ENCODE measurements around the gene SERTAD4.

The SERTAD4 gene

DNA sequence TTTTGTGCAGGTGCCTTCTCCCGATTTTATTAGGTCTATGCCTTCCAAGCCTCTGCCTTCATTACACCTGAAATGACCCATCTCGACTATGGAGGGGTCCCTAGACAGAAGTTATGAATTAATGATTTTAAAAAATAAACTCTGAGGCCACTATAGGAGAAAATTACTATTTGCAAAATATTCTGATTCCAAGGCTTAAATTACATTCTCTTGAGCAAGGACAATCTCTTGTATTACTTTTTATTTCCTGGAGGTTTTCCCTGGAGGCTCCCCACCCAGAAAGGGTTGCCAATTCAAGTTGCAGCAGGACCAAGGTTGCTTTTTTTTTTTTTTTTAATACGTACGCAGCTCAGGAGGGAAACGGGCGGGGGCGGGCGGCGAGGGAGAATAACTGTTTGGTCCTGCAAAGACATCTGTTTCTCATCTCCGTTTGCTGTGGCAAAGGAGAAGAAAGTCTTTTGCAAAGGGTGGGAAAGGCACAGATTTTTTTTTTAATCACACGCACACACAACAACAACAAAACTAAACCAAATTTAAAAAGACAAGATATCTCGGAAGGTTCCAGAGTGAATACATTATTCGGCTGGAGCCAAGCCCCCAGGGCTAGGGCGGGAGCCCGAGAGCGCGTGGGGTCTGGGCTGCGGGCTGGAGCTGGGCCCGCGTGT lies 618 bp upstream of the SERTAD4 start:
- peaks cover 0 to 14% (median 0%) of the 10 kb centered on the region in 5 donors for H3K27me3 ChIP-seq (ENCODE audit: control insufficient read depth in 5 of 5, insufficient read depth in 4 of 5, low read length in 5 of 5)
- H3K4me3 ChIP-seq (ENCODE audit: low read depth in 1 of 5, low read length in 5 of 5) = peak overlapping the region in 4 of 5 donors; percentile 28 to 71 (median 48)
- no peaks in the 10 kb centered on the region for H3K36me3 ChIP-seq (ENCODE audit: control insufficient read depth in 5 of 5, insufficient read depth in 5 of 5, low read length in 5 of 5)
- no peaks in the 10 kb centered on the region for H3K9me3 ChIP-seq (ENCODE audit: control insufficient read depth in 5 of 5, low read length in 5 of 5)
- peaks cover 4 to 29% (median 28%) of the 10 kb centered on the region in 5 donors for H3K4me1 ChIP-seq (ENCODE audit: control insufficient read depth in 5 of 5, insufficient read depth in 5 of 5, low read length in 5 of 5)
- H3K27ac ChIP-seq (ENCODE audit: low read depth, low read length) = no peak overlapping the region
- H3K9ac ChIP-seq (ENCODE audit: low read length in 5 of 5) = no peak overlapping the region

- Histone ChIP-seq H3K27ac (ENCODE audit: low read depth, low read length) (peak overlapping the region; percentile 70), H3K36me3 (ENCODE audit: control insufficient read depth in 5 of 5, insufficient read depth in 5 of 5, low read length in 5 of 5) (no peaks in the 10 kb centered on the region), H3K9me3 (ENCODE audit: control insufficient read depth in 5 of 5, low read length in 5 of 5) (no peaks in the 10 kb centered on the region), H3K27me3 (ENCODE audit: control insufficient read depth in 5 of 5, insufficient read depth in 4 of 5, low read length in 5 of 5) (peaks cover 0 to 14% (median 0%) of the 10 kb centered on the region in 5 donors), H3K4me3 (ENCODE audit: low read depth in 1 of 5, low read length in 5 of 5) (peak overlapping the region in 4 of 5 donors; percentile 61 to 75 (median 73)), H3K4me1 (ENCODE audit: control insufficient read depth in 5 of 5, insufficient read depth in 5 of 5, low read length in 5 of 5) (peaks cover 4 to 41% (median 40%) of the 10 kb centered on the region in 5 donors), H3K9ac (ENCODE audit: low read length in 5 of 5) (peak overlapping the region in 3 of 5 donors; percentile 50 to 62 (median 52))
These were observed 559 bp downstream of the SERTAD4 start for GRCh38 chr1:210233216-210233494.

DNA sequence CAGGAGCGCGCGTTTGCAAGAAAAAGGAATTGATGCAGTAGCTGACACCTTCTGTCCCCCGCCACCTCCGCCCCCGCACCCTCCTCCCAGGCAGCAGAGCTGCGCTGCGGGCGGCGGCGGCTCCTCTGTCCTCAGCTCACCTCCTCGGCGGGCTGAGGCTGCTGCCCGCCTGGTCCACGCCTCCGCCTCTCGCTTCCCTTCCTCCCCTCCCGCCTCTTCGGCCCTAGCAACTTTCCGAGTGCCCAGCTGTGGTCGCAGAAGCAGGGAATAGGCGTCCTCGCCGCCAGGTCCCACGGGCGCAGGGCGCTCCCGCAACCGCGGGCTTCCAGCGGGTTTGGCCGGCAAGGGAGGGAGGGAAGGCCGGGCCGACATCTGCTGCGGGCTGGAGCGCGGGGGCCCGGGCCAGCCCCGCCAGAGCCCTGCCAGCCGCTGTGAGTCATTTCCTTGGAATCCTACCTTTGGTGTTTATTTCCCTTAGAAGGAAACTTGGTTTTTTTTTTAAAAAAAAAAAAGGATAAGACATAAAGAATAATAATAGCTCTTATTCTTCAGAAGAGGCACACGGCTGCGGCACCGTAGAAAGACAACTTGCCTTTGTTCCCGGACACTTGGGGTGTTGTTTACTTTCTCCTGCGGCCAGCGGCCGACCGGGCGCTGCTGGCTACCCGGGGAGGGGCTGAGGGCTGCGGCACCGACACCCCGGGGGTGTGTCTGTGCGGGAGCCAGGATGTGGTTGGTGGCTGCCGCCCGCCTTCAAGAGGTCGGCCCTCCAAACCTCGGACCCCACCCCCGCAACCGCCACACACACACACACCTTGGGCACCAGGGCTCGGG lies 1.1 kb downstream of the SERTAD4 start:
- peaks cover 0 to 14% (median 0%) of the 10 kb centered on the region in 5 donors for H3K27me3 ChIP-seq (ENCODE audit: control insufficient read depth in 5 of 5, insufficient read depth in 4 of 5, low read length in 5 of 5)
- peak overlapping the region in 3 of 5 donors; percentile 50 to 62 (median 52) for H3K9ac ChIP-seq (ENCODE audit: low read length in 5 of 5)
- H3K36me3 ChIP-seq (ENCODE audit: control insufficient read depth in 5 of 5, insufficient read depth in 5 of 5, low read length in 5 of 5) = no peaks in the 10 kb centered on the region
- H3K9me3 ChIP-seq (ENCODE audit: control insufficient read depth in 5 of 5, low read length in 5 of 5) = no peaks in the 10 kb centered on the region
- H3K4me1 ChIP-seq (ENCODE audit: control insufficient read depth in 5 of 5, insufficient read depth in 5 of 5, low read length in 5 of 5) = peaks cover 4 to 45% (median 43%) of the 10 kb centered on the region in 5 donors
- peak overlapping the region; percentile 70 for H3K27ac ChIP-seq (ENCODE audit: low read depth, low read length)
- H3K4me3 ChIP-seq (ENCODE audit: low read depth in 1 of 5, low read length in 5 of 5) = peak overlapping the region in 4 of 5 donors; percentile 61 to 75 (median 73)

GRCh38 chr1:210234329-210234757 lies 1.7 kb downstream of the SERTAD4 start:
- peaks cover 0 to 14% (median 0%) of the 10 kb centered on the region in 5 donors for H3K27me3 ChIP-seq (ENCODE audit: control insufficient read depth in 5 of 5, insufficient read depth in 4 of 5, low read length in 5 of 5)
- peak overlapping the region; percentile 54 for H3K27ac ChIP-seq (ENCODE audit: low read depth, low read length)
- H3K4me3 ChIP-seq (ENCODE audit: low read depth in 1 of 5, low read length in 5 of 5) = peak overlapping the region in 3 of 5 donors; percentile 71 to 75 (median 75)
- no peaks in the 10 kb centered on the region for H3K9me3 ChIP-seq (ENCODE audit: control insufficient read depth in 5 of 5, low read length in 5 of 5)
- H3K9ac ChIP-seq (ENCODE audit: low read length in 5 of 5) = peak overlapping the region in 1 of 5 donors; percentile 49
- H3K36me3 ChIP-seq (ENCODE audit: control insufficient read depth in 5 of 5, insufficient read depth in 5 of 5, low read length in 5 of 5) = no peaks in the 10 kb centered on the region
- H3K4me1 ChIP-seq (ENCODE audit: control insufficient read depth in 5 of 5, insufficient read depth in 5 of 5, low read length in 5 of 5) = peaks cover 4 to 49% (median 46%) of the 10 kb centered on the region in 5 donors

DNA sequence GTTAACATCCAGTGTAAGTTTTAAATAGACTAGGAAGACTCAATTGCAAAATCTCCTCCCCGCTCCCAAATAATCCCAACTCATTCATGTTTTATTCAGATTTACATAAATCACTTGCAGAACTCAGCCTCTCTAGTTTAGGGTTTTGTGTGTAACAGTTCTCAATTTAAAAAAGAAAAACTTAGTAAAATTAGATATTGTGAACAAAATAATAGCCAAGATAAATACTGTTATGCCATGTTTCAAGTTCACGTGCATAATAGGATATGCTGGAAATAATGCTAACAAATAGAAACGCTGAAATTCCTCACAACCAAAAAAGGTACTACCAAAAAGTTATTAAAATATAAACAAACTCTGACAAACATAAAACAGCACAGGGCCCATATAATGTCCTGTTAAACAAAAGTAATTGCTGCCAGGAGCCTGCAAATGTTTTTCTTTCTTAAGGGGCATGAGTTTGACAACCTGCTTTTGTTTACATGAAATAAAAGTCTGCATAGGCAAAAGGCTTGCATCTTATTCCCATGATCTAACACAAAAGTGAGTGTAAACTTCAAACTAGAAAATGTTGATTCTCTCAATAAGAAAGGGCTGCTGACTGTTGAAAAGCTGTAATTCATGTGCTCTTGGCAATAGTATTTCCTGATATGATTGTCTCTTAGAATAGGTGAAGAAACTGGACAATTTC lies 2.9 kb downstream of the SERTAD4 start:
- Histone ChIP-seq H3K27ac (ENCODE audit: low read depth, low read length) (peak overlapping the region; percentile 85), H3K4me1 (ENCODE audit: control insufficient read depth in 5 of 5, insufficient read depth in 5 of 5, low read length in 5 of 5) (peaks cover 4 to 56% (median 52%) of the 10 kb centered on the region in 5 donors), H3K36me3 (ENCODE audit: control insufficient read depth in 5 of 5, insufficient read depth in 5 of 5, low read length in 5 of 5) (peaks cover 0 to 3% (median 0%) of the 10 kb centered on the region in 5 donors), H3K9ac (ENCODE audit: low read length in 5 of 5) (no peak overlapping the region), H3K27me3 (ENCODE audit: control insufficient read depth in 5 of 5, insufficient read depth in 4 of 5, low read length in 5 of 5) (peaks cover 0 to 14% (median 0%) of the 10 kb centered on the region in 5 donors), H3K9me3 (ENCODE audit: control insufficient read depth in 5 of 5, low read length in 5 of 5) (no peaks in the 10 kb centered on the region), H3K4me3 (ENCODE audit: low read depth in 1 of 5, low read length in 5 of 5) (no peak overlapping the region)

- H3K27ac ChIP-seq (ENCODE audit: low read depth, low read length) = peak overlapping the region; percentile 85
- H3K27me3 ChIP-seq (ENCODE audit: control insufficient read depth in 5 of 5, insufficient read depth in 4 of 5, low read length in 5 of 5) = peaks cover 0 to 8% (median 0%) of the 10 kb centered on the region in 5 donors
- peaks cover 4 to 56% (median 52%) of the 10 kb centered on the region in 5 donors for H3K4me1 ChIP-seq (ENCODE audit: control insufficient read depth in 5 of 5, insufficient read depth in 5 of 5, low read length in 5 of 5)
- H3K36me3 ChIP-seq (ENCODE audit: control insufficient read depth in 5 of 5, insufficient read depth in 5 of 5, low read length in 5 of 5) = peaks cover 0 to 3% (median 0%) of the 10 kb centered on the region in 5 donors
- H3K4me3 ChIP-seq (ENCODE audit: low read depth in 1 of 5, low read length in 5 of 5) = no peak overlapping the region
- no peaks in the 10 kb centered on the region for H3K9me3 ChIP-seq (ENCODE audit: control insufficient read depth in 5 of 5, low read length in 5 of 5)
- H3K9ac ChIP-seq (ENCODE audit: low read length in 5 of 5) = no peak overlapping the region
These were observed 3.8 kb downstream of the SERTAD4 start for GRCh38 chr1:210236386-210236839.

DNA sequence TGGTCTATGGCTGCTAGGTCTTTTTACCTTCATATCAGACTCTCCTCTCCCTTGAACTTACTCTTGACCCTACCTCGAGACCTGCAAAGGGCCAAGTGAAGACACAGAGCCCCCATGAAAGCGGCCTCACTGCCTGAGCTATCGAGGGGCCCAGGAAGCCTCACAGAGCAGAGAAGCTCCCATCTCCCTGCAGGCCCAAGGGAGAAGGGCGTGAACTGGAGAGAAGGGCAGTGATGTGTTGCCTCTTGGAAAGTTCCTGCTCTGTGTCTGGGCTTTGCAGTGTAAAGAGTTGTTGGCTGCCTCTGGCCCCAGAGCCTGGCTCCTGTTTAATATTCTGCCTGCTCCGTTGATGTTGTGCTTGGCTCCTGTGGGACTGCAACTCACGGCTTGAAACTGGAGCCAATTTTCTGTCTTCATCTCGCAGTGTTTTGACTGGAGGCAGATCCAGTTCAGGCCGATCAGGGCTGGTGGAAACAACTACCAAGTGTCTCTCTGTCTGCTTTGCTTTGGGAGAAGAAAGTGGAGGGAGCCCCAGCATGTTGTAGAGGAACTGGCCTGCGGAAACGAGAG lies 4.3 kb downstream of the SERTAD4 start:
- no peaks in the 10 kb centered on the region for H3K9me3 ChIP-seq (ENCODE audit: control insufficient read depth in 5 of 5, low read length in 5 of 5)
- H3K4me3 ChIP-seq (ENCODE audit: low read depth in 1 of 5, low read length in 5 of 5) = peak overlapping the region in 2 of 5 donors; percentile 9 to 59
- H3K27ac ChIP-seq (ENCODE audit: low read depth, low read length) = peak overlapping the region; percentile 85
- peaks cover 0 to 4% (median 0%) of the 10 kb centered on the region in 5 donors for H3K36me3 ChIP-seq (ENCODE audit: control insufficient read depth in 5 of 5, insufficient read depth in 5 of 5, low read length in 5 of 5)
- H3K9ac ChIP-seq (ENCODE audit: low read length in 5 of 5) = peak overlapping the region in 1 of 5 donors; percentile 39
- peaks cover 0 to 6% (median 0%) of the 10 kb centered on the region in 5 donors for H3K27me3 ChIP-seq (ENCODE audit: control insufficient read depth in 5 of 5, insufficient read depth in 4 of 5, low read length in 5 of 5)
- peaks cover 4 to 56% (median 52%) of the 10 kb centered on the region in 5 donors for H3K4me1 ChIP-seq (ENCODE audit: control insufficient read depth in 5 of 5, insufficient read depth in 5 of 5, low read length in 5 of 5)

DNA sequence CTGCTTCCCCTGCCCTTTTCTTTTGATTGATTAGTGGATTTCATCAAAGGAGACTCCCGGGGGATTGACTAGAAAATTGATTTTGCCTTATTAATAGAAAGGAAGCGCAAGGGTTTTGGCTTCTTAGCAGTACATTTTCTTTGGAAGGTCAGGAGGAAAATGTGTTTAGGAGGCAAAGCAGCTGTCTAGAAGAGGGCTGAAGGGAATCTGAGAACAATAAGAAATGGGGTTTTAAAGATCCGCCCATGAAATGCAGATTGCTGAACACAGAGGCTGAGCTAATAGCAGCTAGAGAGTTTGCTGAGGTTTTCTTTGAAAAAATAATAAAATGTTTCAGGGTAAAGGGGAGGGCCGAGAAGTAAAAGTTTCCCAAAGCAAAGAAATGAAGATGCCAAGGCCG lies 4.9 kb downstream of the SERTAD4 start:
- Histone ChIP-seq H3K9me3 (ENCODE audit: control insufficient read depth in 5 of 5, low read length in 5 of 5) (no peaks in the 10 kb centered on the region), H3K9ac (ENCODE audit: low read length in 5 of 5) (peak overlapping the region in 2 of 5 donors; percentile 7 to 39), H3K27ac (ENCODE audit: low read depth, low read length) (peak overlapping the region; percentile 85), H3K4me1 (ENCODE audit: control insufficient read depth in 5 of 5, insufficient read depth in 5 of 5, low read length in 5 of 5) (peaks cover 3 to 53% (median 50%) of the 10 kb centered on the region in 5 donors), H3K27me3 (ENCODE audit: control insufficient read depth in 5 of 5, insufficient read depth in 4 of 5, low read length in 5 of 5) (peaks cover 0 to 6% (median 0%) of the 10 kb centered on the region in 5 donors), H3K4me3 (ENCODE audit: low read depth in 1 of 5, low read length in 5 of 5) (peak overlapping the region in 2 of 5 donors; percentile 9 to 59), H3K36me3 (ENCODE audit: control insufficient read depth in 5 of 5, insufficient read depth in 5 of 5, low read length in 5 of 5) (peaks cover 0 to 8% (median 0%) of the 10 kb centered on the region in 5 donors)

DNA sequence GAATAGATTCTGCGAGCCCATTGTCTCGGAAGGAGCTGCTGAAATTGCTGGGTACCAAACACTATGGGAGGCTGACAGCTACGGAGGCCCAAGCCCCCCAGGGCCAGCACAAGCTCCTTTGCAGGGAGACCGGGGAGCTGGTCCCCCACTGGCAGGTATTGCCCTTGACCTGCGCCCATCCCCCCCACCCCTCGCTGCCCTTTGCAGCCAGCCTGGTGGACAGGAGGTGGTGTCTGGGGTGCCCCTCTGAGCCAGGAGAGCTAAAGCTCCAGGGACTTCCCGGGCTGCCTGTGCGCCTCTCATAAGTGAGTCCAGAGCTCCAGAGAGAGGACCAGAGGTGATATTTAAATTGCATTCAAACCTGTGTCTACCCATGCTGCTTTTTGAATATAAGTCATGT lies 5.4 kb downstream of the SERTAD4 start:
- H3K4me3 ChIP-seq (ENCODE audit: low read depth in 1 of 5, low read length in 5 of 5) = no peak overlapping the region
- H3K4me1 ChIP-seq (ENCODE audit: control insufficient read depth in 5 of 5, insufficient read depth in 5 of 5, low read length in 5 of 5) = peaks cover 3 to 53% (median 50%) of the 10 kb centered on the region in 5 donors
- peaks cover 0 to 8% (median 0%) of the 10 kb centered on the region in 5 donors for H3K36me3 ChIP-seq (ENCODE audit: control insufficient read depth in 5 of 5, insufficient read depth in 5 of 5, low read length in 5 of 5)
- no peaks in the 10 kb centered on the region for H3K9me3 ChIP-seq (ENCODE audit: control insufficient read depth in 5 of 5, low read length in 5 of 5)
- peak overlapping the region in 1 of 5 donors; percentile 7 for H3K9ac ChIP-seq (ENCODE audit: low read length in 5 of 5)
- peaks cover 0 to 4% (median 0%) of the 10 kb centered on the region in 5 donors for H3K27me3 ChIP-seq (ENCODE audit: control insufficient read depth in 5 of 5, insufficient read depth in 4 of 5, low read length in 5 of 5)
- peak overlapping the region; percentile 85 for H3K27ac ChIP-seq (ENCODE audit: low read depth, low read length)

Measured in subcutaneous abdominal adipose tissue (tissue), 5 donors.